GM19438 (cell line): ENCODE results near the gene EFNA5.

Source experiments
- ATAC-seq: cut with Tn5 transposase; IDR thresholded peaks from one replicate; pipeline ENCODE4 v1.9.1; 2021; ENCODE audit warnings: low read depth; ENCODE audit not compliant: unreplicated experiment

Gene EFNA5

DNA sequence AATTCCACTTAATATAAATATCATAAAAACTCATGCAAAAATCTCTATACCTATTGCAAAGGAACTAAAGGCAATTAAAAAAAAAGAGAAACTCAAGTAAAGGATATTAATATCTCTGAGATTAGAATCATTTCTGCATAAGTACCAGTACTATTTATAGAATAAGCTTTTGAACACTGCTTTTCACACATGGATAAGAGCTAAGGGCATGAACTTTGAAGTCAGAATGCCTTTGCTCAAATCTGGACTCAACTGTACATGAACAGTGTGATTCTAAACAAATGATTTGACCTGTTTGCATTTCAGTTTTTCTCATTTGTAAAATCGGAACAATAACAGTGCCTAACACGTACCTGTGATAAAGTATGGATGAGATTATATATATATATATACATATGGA lies 255.9 kb downstream of the EFNA5 start:
- no peak for ATAC-seq

GRCh38 chr5:107413754-107414153 lies 257.0 kb downstream of the EFNA5 start:
- no peak for ATAC-seq

GRCh38 chr5:107408564-107408963 lies 262.2 kb downstream of the EFNA5 start:
- no peak for ATAC-seq

DNA sequence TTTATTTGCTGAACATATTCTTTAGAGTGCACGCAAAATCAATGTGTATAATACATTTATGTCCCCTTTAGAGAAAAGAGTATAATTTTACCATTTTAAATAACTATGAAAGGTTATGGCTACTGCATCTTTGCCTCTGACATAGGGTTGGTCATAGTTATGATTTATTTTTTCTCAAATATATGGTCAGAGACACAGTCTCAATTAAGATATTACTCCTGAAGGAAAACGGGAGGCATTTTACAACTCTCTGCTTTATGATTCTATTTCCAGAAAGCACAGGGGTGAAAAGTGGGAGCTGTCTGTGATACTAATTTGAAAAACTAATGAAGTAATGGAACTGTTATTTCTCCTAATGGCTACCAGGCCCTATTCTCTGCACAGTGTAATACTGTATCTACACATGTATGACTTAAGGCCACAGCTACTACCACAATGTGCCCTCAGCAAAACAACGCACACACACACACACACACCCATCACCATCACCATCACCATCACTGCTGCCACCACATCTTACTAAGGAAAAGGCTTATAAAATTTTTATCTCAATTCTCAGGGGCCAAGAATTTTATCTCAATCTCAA lies 262.9 kb downstream of the EFNA5 start:
- ATAC-seq = no peak

GRCh38 chr5:107404595-107405374 lies 266.0 kb downstream of the EFNA5 start:
- no peak for ATAC-seq

GRCh38 chr5:107403228-107403953 lies 267.3 kb downstream of the EFNA5 start:
- no peak for ATAC-seq

DNA sequence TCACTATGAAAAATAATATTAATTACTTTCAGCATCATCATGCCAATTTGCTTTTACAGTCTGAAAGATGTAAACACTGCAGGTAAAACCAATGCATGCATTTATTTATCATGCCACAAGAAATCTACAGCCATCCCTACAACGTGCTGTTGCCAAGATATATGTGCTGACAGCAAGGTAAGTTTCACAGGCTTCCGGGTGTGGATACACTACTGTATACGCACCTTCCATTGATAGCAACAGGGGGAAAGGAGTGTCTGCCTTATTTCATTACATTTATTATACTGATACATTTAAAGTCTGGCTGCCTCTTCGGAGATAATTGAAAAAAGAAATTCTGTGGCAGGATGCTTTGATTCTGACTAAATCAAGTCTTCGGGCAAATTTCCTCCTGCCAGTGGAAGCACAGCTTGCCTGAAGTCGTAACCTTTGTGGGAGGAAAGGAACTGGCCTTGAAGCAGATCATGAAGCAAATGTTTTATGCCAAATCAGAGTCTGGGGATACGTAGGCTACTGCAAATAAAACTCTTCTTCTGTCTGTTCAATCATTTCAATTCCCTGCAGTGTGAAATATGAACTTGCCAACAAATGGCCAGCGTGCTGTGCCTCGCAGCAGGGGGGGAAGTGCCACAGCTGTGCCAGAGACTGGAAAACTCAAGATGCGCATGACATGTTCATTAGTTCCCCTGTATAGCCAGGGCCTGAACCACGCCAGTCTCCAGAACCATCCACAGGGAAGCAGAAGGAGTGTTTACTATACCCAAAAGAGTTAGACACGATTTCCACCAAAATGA lies 268.1 kb downstream of the EFNA5 start:
- ATAC-seq = no peak

DNA sequence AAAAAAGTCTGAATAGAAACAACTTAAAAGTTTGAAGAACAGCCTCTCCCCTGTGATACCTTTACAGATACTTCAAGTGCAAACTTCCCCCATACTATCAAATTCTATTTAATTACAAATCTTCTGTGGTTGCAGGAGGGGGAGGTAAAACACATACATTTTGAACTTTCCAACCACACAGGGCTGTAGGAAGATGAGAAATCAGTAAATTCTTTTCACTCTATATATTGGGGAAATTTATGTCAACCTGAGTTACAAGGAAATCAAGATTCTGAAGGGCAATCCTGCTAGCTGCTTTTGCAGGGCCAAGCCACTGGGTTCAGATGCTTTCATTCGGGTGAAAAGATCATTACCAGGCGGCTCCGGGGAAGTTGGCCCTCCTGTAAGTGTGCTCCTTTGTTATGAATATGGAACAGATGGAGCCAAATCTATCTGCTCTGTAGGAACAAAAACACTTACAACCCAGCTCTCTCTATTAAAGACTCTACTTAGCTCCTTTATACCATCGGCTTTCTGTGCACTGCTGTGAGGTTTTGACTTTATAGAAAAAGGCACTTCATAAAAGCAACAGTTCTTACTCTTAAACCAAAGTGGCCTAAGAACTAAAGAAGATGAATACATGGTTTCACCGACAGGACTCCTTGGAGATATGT lies 269.1 kb downstream of the EFNA5 start:
- no peak for ATAC-seq

GRCh38 chr5:107400328-107400727 lies 270.4 kb downstream of the EFNA5 start:
- ATAC-seq = no peak

DNA sequence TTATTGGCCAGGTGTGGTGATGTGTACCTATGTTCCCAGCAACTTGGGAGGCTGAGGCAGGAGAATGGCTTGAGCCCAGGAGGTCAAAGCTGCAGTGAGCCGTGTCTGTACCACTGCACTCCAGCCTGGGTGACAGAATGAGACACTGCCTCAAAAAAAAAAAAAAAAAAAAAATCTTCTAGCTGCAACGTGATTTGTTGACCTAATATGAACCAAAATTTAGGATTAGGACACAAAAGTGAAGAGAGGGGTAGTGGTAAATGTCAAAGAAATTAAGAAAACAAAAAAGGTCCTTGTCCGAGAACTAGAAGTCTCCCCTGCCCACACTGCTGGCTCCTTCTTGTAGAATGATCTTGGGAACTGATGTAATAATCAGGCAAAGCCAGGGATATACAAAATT lies 272.0 kb downstream of the EFNA5 start:
- ATAC-seq = no peak

- ATAC-seq = peak; percentile 47
Measured at GRCh38 chr5:107396351-107396690, 274.4 kb downstream of the EFNA5 start.

GRCh38 chr5:107395632-107396350 lies 274.9 kb downstream of the EFNA5 start:
- ATAC-seq = peak; percentile 82

DNA sequence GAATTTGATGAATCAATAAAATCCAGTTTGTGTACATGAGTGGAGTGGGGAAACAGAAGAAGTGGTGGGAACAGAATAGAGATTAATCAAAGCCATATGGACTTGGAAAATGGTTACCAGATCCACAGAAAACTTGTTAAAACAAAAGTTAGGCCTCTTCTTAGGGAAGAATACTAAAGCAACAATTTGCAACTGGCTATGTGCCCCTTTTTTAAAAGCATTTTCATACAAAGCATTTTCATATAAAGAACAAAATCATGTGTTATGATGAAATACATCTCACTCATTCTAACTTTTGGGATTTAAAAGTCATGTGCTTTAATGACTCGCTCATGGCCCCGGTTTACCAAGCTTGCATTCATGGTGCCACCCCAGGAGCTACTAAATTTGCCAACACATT lies 276.9 kb downstream of the EFNA5 start:
- no peak for ATAC-seq

DNA sequence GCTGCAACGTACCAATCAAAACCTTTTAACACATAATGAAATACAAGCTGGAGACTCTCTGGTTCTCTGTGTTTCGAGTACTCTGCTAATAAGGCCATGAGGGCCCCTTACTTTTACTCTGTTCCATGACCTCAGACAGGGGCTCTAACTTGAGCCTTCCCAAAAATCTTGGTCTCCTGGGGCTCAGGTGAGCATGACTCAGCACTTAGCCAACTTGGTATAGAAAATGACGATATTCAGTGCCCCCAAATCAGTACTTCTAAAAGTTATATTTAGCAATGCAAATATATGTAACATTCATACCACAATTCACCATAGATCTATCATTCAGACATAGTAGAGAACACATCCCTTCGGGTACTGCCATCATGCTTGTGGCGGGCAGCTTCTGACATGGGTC lies 278.9 kb downstream of the EFNA5 start:
- no peak for ATAC-seq

DNA sequence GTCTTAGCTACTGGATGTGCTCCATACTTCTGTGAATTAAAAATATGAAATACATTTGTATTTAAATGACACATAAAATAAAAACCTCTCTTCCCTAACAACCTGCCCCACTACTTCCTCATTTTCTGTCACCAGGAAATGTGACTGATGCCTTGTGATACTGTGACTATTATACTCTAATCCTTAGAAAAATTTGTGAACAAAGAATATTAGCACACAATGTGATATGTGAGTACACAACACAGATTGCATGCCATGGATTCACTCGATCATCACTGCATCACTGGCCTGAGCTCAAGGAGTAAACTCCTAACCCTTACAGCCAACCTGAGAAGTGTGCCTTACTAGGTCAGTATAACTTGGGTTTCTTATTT lies 281.0 kb downstream of the EFNA5 start:
- no peak for ATAC-seq

- ATAC-seq = peak; percentile 88
Measured at GRCh38 chr5:107389130-107389774, 281.5 kb downstream of the EFNA5 start.

- ATAC-seq = peak; percentile 42
Measured at GRCh38 chr5:107388141-107388861, 282.4 kb downstream of the EFNA5 start.

- no peak for ATAC-seq
Measured at GRCh38 chr5:107387526-107388140, 283.1 kb downstream of the EFNA5 start.
